ENCODE results near the gene CIB2. TPM values are rescaled to one million over a fixed set of nuclear protein-coding genes. Genes with fewer than 3 reads are reported as not detected.

Gene CIB2
- polyA plus RNA-seq, 1 donor from 2014 or later: 32.4 TPM

- Histone ChIP-seq H3K9ac (ENCODE audit: low read length) (no peak overlapping the region), H3F3A (ENCODE audit: insufficient read depth, low read length, poor library complexity, severe bottlenecking) (no peaks in the 10 kb centered on the region)
Measured at GRCh38 chr15:78112551-78112950, 18.7 kb downstream of the CIB2 start.

GRCh38 chr15:78111788-78112187, 19.5 kb downstream of the CIB2 start:
- Histone ChIP-seq H3K9me3 (ENCODE audit: low read length) (no peaks in the 10 kb centered on the region), H4K20me1 (ENCODE audit: insufficient read depth) (no peaks in the 10 kb centered on the region), H3K4me3 (ENCODE audit: low read length) (no peak overlapping the region), H3K9me2 (ENCODE audit: insufficient read depth, low read length) (no peaks in the 10 kb centered on the region), H3K9ac (ENCODE audit: low read length) (no peak overlapping the region), H3K36me3 (ENCODE audit: insufficient read depth, low read length) (no peaks in the 10 kb centered on the region), H3K27ac (ENCODE audit: low read length) (no peak overlapping the region), H3F3A (ENCODE audit: insufficient read depth, low read length, poor library complexity, severe bottlenecking) (no peaks in the 10 kb centered on the region), H3K4me2 (ENCODE audit: low read length) (no peak overlapping the region), H3K79me2 (replicated peaks; ENCODE audit: insufficient read depth, low read length) (no peaks in the 10 kb centered on the region), H2AFZ (ENCODE audit: low read depth, low read length) (no peak overlapping the region), H3K27me3 (ENCODE audit: insufficient read depth, low read depth, low read length) (no peaks in the 10 kb centered on the region)
- TF ChIP-seq RAD21 (conservative IDR thresholded peaks at IDR 0.05) (no peak), CTCF (IDR thresholded peaks at IDR 0.05; ENCODE audit: poor library complexity, severe bottlenecking) (no peak), EP300 (conservative IDR thresholded peaks at IDR 0.05; ENCODE audit: poor library complexity, severe bottlenecking) (no peak), MXI1 (conservative IDR thresholded peaks at IDR 0.05; ENCODE audit: poor library complexity, severe bottlenecking) (no peak), SMC3 (conservative IDR thresholded peaks at IDR 0.05; ENCODE audit: poor library complexity) (no peak), TAF1 (IDR thresholded peaks at IDR 0.05; ENCODE audit: low read depth) (no peak), EZH2 (IDR thresholded peaks at IDR 0.05; ENCODE audit: borderline replicate concordance, insufficient read depth, low read length, poor library complexity, severe bottlenecking) (no peak), POLR2AphosphoS5 (IDR thresholded peaks at IDR 0.05) (no peak)
- TF ChIP-seq, protein P1, sequence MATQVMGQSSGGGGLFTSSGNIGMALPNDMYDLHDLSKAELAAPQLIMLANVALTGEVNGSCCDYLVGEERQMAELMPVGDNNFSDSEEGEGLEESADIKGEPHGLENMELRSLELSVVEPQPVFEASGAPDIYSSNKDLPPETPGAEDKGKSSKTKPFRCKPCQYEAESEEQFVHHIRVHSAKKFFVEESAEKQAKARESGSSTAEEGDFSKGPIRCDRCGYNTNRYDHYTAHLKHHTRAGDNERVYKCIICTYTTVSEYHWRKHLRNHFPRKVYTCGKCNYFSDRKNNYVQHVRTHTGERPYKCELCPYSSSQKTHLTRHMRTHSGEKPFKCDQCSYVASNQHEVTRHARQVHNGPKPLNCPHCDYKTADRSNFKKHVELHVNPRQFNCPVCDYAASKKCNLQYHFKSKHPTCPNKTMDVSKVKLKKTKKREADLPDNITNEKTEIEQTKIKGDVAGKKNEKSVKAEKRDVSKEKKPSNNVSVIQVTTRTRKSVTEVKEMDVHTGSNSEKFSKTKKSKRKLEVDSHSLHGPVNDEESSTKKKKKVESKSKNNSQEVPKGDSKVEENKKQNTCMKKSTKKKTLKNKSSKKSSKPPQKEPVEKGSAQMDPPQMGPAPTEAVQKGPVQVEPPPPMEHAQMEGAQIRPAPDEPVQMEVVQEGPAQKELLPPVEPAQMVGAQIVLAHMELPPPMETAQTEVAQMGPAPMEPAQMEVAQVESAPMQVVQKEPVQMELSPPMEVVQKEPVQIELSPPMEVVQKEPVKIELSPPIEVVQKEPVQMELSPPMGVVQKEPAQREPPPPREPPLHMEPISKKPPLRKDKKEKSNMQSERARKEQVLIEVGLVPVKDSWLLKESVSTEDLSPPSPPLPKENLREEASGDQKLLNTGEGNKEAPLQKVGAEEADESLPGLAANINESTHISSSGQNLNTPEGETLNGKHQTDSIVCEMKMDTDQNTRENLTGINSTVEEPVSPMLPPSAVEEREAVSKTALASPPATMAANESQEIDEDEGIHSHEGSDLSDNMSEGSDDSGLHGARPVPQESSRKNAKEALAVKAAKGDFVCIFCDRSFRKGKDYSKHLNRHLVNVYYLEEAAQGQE (IDR thresholded peaks at IDR 0.05; ENCODE audit: borderline replicate concordance): no peak

More at GRCh38 chr15:78112551-78112950, 18.7 kb downstream of the CIB2 start:
- Histone ChIP-seq H3K27ac (ENCODE audit: low read length) (no peak overlapping the region), H3K9me2 (ENCODE audit: insufficient read depth, low read length) (no peaks in the 10 kb centered on the region), H2AFZ (ENCODE audit: low read depth, low read length) (no peak overlapping the region), H3K79me2 (replicated peaks; ENCODE audit: insufficient read depth, low read length) (no peaks in the 10 kb centered on the region), H4K20me1 (ENCODE audit: insufficient read depth) (no peaks in the 10 kb centered on the region), H3K4me2 (ENCODE audit: low read length) (no peak overlapping the region), H3K27me3 (ENCODE audit: insufficient read depth, low read depth, low read length) (no peaks in the 10 kb centered on the region), H3K4me3 (ENCODE audit: low read length) (no peak overlapping the region), H3K9me3 (ENCODE audit: low read length) (no peaks in the 10 kb centered on the region), H3K36me3 (ENCODE audit: insufficient read depth, low read length) (no peaks in the 10 kb centered on the region)
- TF ChIP-seq SMC3 (conservative IDR thresholded peaks at IDR 0.05; ENCODE audit: poor library complexity) (no peak), TAF1 (IDR thresholded peaks at IDR 0.05; ENCODE audit: low read depth) (no peak)

Data from neural cell (in vitro differentiated cells).